Posterior cingulate gyrus (tissue), 11 donors: ENCODE measurements around the gene TMPRSS2.

Experiments used
- DNase-seq, 10 donors: peaks; one replicate each; pipeline versions ENCODE4 v3.0.0 to v3.0.0-alpha.2; 2020 to 2021; ENCODE audit warnings: mixed read lengths in 3 of 10
- intact Hi-C: fragments of 100-400 bp; cut with DNase I; formaldehyde crosslinking; loops from one replicate; pipeline ENCODE4 v1.15.1; 2023

TMPRSS2 gene

DNA sequence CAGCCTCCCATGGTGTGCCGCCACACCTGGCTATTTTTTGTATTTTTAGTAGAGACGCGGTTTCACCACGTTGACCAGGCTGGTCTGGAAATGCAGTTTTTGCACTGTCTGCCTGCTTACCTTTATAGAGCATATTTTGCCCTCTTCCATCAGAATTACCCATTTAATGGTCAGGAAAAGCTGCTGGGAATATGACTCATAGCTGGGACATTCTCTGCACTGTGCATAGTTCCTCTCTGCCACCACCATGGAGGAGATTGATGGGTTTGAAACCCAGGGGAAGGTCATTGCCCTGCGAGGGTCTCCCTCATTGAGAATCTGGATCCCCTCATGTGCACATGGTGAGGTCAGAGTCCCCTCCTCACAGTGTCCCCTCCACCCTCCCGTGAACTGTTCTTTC, 49.8 kb downstream of the TMPRSS2 start:
- DNase-seq: no peak
- intact Hi-C loops: no loop called here

DNA sequence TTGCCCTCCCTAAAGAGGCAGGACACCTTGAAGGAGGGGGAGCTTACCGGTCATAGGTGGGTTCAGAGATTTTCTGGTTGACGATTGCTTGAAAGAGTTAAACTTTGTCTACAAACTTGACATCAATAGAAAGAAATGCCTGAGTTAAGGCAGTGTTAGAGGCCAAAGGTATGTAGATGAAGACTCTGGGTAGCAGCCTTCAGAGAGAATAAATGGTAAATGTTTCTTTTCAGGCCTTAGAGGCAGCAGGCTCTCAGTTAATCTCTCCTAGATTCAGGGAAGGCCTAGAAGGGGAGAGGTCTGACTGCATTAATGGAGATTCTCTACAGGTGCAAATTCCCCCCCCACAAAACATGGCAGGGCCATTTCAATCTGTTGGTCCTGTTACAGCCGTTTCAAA, 54.2 kb downstream of the TMPRSS2 start:
- no peak for DNase-seq
- intact Hi-C loops: no loop called here

DNA sequence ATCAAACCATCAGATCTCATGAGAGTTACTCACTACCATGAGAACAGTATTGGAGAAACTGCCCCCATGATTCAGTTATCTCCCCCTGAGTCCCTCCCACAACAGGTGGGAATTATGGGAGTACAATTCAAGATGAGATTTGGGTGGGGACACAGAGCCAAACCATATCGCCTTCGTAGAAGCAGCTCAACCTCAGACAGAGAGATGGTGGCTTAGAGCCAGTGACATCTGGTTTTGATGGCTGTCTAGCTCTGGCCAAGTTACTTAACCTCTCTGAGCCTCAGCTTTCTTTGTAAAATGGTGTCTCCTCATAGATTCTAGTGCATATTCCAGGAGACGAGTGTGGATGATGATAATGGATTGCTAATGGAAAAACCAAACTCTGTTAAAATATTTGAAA, 54.8 kb downstream of the TMPRSS2 start:
- intact Hi-C loops: no loop called here
- no peak for DNase-seq

DNA sequence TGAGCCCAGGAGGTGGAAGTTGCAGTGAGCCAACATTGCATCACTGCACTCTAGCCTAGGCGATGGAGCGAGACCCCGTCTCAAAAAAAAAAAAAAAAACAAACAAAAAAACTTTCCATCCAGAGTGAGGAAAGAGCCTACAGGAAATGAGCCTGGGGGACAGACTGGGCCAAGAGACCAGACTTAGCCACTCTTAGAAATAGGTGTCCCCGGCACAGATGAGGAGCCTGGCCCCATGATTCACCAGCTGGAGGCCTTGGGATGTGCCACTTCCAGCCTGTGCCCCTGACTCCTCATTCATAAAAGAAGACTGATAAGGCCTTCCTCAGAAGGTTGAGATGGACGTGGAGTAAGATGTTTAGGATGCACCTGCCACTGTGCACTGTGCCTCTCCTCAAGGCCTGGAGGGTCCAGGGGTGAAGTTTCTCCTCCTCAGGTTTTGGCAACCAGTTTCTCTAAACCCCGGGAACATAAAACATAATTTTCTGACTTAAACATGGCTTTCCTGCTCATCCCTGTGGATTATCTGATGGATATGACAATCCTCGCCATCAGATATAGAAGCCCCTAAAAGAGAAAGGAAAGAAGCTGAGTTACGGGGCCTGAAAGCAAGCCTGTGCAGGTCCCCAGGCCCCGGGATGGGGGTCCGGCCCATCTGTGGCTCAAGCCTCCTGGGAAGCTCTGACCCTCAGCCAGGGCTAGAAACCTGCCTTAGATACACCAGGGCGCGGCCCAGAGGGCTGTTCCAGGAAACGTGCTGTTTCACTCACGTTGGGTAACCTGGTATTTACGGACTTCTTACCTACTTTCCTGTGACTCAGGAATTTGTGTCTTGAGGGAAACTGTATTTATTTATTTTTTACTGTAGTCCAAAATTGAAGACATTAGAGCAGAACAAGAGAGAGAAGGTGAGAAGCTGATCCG, 55.9 kb downstream of the TMPRSS2 start:
- intact Hi-C loops: no loop called here

DNA sequence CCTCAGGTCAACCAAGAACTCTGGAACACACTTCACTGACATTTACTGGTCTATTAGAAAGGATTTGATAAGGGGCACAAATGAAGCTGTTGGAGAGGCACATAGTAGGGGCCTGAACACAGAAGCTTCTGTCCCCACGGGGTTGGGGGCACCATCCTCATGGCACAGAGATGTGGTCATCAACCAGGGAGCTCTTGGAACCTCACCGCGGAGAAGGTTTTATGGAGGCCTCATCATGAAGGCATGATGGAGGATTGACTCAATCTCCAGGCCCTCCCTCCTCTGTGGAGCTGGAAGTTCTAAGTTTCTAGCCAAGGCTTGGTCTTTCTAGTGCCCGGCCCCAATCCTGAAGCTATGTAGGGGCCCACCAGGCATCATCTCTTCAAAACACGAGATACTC, 58.3 kb downstream of the TMPRSS2 start:
- DNase-seq: no peak
- intact Hi-C loops: no loop called here

More for the DNA sequence above, 55.9 kb downstream of the TMPRSS2 start:
- DNase-seq: no peak

DNA sequence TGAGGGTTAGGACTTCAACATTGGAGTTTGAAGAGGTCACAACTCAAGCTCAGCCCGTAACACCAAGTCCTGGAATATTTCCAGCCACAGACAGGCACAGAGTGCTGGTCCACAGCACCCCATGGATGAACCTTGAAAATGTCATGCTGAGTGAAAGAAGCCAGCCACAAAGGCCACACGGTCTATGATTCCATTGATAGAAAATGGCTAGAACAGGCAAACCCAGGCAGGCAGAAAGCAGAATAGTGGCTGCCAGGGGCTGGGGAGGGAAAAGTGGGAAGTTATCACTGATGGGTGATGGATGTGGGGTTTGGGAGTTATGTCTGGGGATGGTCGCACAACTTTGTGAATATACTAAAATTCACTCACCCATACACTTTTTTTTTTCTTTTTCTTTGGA, 60.6 kb downstream of the TMPRSS2 start:
- no peak for DNase-seq
- intact Hi-C loops: no loop called here

DNA sequence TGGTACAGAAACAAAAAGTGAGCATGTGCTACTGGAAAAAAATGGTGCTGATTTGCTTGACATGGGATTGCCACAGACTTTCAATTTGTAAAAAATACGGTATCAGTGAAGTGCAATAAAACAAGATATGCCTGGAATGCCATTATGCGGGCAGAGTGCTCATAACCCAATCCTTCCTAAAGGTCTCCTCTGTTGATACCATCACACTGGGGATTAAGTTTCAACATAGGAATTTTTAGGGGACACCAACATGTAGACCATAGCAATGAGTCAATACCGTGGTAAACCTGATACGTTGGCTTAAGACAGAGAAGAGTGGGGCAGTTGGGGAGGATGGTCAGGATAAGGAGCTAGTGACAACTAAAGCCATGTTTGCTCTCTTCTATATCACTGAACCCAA, 61.4 kb downstream of the TMPRSS2 start:
- no peak for DNase-seq
- intact Hi-C loops: no loop called here

DNA sequence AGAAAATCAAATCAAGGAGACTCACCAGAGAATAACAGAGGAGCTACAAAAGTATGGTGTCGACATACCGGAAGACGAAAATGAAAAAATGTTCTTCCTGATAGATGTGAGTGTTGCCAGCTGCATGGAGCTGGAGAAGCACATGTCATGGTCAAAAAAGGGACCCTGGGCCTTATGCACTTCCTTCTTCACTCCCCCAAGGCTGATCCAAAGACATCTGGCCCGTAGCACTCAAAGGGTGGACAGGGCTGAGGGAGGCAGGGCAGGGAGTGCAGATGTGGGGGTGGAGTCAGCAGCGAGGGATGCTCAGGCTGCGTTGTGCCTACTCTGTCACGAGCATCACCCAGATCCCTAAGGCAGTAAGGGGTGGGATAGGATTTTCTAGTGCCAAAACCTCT, 62.5 kb downstream of the TMPRSS2 start:
- intact Hi-C loops: no loop called here
- no peak for DNase-seq

DNA sequence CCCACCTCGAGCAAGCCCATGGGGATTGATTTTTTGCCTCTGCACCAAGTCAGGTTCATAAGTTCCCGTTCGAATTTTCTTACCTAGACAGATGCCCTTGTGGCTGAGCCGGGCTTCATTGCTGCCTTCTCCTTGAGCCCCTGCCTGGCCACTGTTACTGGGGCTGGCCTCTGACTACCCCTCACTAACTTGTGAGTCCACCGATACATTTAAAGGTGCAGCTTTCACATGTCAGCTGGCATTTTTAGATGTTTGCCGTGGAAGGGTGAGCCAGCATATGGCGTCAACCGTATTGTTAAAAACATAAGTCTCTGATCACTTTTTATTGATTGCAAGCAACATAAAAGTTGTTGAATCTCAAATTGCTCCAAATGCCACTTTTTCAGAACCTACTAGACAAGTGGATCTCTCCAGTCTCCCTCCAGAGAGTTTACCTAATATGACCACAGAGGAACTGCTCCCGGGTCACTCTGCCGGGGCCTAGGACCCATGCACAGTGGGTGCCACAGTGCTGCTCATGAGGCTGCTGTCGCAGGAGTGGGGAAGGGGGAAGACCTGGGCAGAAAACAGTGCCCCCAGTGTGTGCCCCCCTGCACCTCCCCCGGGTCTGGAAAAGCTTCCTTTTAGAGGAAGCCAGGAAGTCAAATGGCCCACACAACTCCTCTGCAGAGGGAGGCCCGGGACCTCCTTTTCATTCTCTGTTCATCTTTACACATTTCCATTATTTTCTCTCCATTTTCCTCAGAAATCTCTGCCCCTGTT, 63.1 kb downstream of the TMPRSS2 start:
- intact Hi-C loops: no loop called here
- no peak for DNase-seq

DNA sequence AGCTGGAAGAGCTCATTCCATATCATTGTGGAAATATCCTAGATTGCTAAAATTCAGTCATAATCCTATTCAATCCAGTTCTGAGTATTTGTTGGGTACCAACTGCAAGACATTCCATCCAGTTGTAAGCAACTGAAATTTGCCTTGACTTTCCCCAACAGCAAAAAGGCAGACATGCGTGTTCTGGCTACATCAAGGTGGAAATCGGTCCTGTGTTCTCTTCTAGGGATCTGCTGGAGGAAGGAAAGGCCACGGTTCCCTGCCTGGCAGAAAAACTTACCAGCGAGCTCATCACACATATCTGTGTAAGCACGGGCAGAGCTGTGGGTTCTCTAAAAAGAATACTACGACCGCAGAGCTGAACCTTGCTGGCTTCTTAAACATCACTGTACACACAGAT, 64.4 kb downstream of the TMPRSS2 start:
- no peak for DNase-seq
- intact Hi-C loops: no loop called here

DNA sequence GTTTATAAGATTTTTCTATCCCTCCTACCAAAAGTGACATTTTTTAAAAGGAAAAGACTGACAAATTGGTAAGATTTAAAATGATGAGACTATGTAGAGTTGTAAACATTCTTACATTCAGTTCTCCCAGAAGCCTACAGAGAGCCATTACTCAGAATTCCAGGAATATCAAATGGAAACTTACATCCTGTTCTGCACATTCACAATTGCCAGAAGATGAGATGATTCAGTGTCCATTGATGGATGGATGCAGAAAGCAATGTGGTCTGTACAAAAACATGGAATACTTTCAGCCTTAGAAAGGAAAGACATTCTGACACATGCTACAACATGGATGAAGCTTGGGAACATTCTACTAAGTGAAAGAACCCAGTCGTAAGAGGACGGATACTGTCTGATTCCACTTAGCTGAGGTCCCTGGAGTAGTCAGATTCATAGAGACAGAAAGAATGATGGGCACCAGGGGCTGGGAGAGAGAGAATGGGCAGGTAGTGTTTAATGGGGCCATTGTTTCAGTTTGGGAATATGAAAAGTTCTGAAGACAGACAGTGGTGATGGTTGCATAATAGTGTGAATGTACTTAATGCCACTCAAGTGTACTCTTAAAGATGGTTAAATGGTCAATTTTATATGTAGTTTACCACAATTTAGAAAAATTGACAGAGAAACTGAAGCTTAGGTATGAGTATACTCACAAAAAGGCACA, 65.3 kb downstream of the TMPRSS2 start:
- intact Hi-C loops: no loop called here
- no peak for DNase-seq

DNA sequence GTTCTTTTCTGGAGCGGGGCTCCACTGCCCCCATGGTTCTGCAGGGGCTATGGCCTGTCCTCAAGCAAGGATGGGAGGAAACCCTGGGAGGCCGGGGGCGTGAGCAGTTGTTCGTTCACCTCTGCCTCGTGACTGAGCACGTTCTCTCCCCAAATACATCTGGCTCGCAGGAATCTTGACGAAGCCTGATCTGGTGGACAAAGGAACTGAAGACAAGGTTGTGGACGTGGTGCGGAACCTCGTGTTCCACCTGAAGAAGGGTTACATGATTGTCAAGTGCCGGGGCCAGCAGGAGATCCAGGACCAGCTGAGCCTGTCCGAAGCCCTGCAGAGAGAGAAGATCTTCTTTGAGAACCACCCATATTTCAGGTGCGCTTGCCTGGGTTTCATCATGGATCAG, 66.4 kb downstream of the TMPRSS2 start:
- intact Hi-C loops: no loop called here
- peak in 1 of 10 donors; percentile 45 for DNase-seq

DNA sequence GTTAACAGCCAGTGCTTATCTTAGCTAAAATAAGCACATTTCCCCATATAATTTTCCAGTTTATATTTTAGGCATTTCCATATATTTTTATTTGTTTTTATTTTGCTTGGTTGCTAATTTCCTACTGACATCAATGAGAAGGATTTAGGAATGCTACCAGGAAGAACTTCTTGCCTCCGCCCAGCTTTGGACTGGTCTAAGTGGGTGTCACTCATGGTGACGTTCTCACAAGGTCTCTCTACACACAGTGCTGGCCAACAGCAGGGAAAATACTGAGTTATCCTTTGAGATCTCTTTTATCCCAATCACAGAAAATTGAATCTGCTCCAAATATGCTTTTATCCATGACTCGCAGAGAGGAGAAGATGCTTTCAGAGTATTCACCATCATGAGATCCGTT, 68.7 kb downstream of the TMPRSS2 start:
- intact Hi-C loops: no loop called here
- DNase-seq: peak in 1 of 10 donors; percentile 35

DNA sequence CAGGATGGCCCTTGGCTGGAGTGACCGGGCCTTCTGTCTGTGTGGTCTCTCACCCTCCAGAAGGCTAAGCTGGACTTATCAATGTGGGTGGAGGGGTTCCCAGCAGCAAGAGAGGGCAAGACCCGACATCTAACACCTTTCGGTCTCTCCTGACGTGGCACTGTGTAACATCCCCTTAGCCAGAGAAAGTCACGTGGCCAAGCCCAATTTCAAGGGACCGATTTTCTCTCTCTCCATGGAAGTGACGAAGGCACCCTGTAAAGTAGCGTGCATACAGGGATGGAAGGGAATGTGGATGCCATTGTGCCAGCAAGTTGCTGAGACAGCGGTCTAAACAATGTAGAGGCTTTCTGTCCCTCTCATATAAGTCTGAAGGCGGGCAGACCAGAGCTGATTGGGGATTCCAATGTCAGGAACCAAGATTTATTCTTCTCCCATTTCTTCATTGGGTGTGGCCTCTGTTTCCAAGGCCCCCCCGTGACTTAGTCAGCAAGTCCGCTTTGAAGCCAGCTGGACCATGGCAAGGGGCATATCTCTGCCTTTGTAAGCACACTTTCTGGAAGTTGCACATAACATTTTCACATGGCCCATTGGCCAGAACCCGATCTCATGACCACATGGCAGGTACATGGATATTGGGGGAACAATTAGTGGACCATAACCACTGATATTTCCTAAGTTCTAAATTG, 69.4 kb downstream of the TMPRSS2 start:
- DNase-seq: no peak
- intact Hi-C loops: no loop called here

DNA sequence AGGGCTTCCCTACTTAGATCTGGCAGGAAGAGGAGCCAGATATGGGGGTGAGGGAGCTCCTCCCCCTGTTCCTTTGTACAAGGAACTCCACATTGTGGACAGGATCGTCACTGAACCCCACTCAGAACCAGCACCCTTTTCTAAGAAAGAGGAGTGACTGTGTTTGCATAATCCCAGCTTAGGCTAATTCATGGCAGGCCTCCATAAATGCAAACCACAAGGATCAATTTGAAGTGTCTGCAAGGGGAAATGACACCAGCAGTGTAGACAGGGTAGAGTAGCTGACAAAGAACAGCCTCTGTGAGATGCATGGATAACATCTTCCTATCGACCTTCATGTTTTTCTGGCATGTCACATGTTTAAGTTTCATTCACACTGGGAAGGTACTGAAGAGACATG, 70.2 kb downstream of the TMPRSS2 start:
- intact Hi-C loops: no loop called here
- no peak for DNase-seq

DNA sequence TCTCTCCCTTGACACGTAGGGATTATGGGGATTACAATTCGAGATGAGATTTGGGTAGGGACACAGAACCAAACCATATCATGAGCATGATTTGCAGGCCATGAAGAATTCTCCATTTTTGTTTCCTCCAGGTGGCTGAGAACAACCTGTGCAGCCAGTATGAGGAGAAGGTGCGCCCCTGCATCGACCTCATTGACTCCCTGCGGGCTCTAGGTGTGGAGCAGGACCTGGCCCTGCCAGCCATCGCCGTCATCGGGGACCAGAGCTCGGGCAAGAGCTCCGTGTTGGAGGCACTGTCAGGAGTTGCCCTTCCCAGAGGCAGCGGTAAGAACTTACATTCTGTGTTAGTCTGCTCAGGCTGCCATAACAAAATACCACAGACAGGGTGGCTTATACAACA, 72.3 kb downstream of the TMPRSS2 start:
- intact Hi-C loops: no loop called here

DNA sequence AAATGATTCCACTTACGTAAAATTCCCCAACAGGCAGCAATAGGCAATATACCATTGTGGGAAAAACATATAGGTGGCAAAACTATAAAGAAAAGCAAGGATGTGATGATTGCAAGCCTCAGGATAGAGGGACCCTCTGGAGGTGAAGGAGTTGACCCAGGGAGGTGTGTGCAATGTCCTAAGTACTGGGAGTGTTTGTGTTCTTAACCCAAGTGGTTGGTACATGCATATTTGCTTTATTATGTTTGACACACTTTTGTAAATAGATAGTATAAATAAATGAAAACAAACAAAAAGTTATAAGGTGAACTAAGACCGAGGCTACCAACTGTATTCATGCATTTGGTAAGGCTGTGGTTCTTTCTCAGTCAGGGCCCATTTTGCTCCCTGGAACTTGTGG, 74.4 kb downstream of the TMPRSS2 start:
- intact Hi-C loops: no loop called here
- no peak for DNase-seq

More for the DNA sequence above, 72.3 kb downstream of the TMPRSS2 start:
- no peak for DNase-seq

DNA sequence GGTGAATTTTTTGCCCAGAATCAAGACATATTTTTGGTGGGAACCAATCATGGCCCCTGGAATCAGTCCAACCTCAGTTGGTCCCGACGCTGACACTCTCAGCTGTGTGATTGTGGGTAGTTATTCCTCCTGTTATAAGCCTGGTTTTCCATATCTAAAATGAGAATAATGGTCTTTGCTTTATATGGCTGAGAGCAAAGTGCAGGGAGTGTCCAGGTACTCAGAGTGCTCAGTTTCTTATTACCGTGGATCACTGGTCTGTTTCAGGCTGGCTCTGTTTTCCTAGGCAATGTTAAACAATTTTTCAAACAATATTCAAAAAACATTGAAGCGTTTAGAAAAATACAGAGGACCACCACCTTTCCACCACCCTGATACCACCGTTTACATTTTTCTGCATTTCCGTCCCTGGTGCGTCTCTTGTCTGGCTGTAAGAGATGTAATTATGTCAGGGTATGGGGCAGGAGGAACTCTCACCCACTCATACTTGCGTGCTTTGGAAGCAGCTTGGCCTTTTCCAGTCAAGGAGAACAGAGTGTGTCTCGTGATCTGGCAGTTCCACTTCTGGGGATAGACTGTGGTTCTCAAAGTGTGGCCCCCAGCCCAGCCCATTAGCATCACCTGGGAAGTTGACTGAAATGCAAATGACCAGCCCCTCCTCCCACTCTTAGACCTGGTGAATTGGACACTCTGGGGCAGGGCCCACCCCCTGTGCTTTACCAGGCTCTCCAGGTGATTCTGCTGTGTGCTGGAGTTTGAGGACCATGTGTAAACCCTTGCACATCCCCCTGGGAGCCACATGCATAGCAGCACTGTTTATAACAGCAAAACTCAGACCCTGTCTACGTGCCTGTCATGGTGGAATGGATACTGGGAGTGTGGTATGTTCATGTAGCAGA, 75.1 kb downstream of the TMPRSS2 start:
- intact Hi-C loops: no loop called here
- no peak for DNase-seq

DNA sequence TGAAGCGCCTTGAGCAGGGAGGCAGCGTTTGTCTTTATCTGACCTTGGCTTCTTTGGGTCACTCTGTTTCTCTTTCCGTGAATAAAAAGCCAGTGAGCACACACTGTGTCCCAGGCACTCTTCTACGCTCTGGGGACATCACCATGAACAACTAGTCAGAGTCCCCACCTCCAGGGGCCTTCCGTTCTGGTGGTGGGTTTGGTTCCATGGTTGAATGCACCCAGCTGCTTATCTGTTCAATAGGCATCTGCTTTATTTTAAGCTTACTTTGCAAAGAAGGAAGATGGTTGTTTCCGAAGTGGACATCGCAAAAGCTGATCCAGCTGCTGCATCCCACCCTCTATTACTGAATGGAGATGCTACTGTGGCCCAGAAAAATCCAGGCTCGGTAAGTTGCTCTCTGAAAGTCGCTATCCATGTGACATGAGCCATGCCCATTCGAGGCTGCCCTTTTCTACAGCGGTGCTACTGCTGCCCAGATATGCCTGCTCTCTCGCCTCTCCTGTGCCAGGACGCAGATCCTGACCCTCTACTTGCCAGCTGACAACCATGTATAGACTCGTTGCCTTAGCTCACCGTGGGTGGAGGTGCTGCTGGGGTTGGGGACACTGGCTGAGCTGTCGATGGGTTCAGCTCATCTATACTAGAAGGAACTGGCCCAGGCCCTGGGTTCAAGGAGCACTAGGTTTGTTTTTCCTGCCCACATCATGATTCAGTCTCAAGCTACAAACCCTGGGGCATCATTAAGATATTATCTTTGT, 76.0 kb downstream of the TMPRSS2 start:
- intact Hi-C loops: no loop called here

More for the DNA sequence above, 76.0 kb downstream of the TMPRSS2 start:
- no peak for DNase-seq
